AG09319 (cell line): Measurements from ENCODE around the gene CCR8.

Experiments
- DNase-seq: peaks from one replicate; pipeline ENCODE4 v3.0.0-alpha.2; 2010; ENCODE audit warnings: low read depth; ENCODE audit errors: extremely low read depth
- TF ChIP-seq, protein P1 (sequence below): IDR thresholded peaks from 2 replicates; pipeline ENCODE4 v1.5.1; 2011; ENCODE audit warnings: low read depth, mild to moderate bottlenecking, inconsistent platforms, low read length, moderate library complexity

CCR8 gene, protein sequence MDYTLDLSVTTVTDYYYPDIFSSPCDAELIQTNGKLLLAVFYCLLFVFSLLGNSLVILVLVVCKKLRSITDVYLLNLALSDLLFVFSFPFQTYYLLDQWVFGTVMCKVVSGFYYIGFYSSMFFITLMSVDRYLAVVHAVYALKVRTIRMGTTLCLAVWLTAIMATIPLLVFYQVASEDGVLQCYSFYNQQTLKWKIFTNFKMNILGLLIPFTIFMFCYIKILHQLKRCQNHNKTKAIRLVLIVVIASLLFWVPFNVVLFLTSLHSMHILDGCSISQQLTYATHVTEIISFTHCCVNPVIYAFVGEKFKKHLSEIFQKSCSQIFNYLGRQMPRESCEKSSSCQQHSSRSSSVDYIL

DNA sequence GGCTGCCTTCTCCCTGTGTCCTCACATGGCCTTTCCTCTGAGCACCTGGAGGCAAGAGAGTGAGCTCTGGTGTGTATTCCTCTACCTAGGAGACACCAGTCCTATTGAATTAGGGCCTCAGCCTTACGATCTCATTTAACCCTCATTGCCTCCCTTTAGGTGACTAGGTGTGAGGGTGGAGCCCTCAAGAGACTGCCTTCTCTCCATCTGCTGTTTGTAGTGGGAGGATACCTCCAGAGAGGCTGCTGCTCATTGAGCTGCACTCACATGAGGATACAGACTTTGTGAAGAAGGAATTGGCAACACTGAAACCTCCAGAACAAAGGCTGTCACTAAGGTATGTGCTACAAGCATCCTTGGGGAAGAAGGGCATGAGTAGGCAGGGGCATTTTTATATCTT, at the start of gene CCR8:
Gene CCR8, plus strand, starts transcription at position 217 of the 400 bp plus-strand sequence. CDS start 2,623 bp downstream, outside the sequence.
- TF ChIP-seq, protein P1, sequence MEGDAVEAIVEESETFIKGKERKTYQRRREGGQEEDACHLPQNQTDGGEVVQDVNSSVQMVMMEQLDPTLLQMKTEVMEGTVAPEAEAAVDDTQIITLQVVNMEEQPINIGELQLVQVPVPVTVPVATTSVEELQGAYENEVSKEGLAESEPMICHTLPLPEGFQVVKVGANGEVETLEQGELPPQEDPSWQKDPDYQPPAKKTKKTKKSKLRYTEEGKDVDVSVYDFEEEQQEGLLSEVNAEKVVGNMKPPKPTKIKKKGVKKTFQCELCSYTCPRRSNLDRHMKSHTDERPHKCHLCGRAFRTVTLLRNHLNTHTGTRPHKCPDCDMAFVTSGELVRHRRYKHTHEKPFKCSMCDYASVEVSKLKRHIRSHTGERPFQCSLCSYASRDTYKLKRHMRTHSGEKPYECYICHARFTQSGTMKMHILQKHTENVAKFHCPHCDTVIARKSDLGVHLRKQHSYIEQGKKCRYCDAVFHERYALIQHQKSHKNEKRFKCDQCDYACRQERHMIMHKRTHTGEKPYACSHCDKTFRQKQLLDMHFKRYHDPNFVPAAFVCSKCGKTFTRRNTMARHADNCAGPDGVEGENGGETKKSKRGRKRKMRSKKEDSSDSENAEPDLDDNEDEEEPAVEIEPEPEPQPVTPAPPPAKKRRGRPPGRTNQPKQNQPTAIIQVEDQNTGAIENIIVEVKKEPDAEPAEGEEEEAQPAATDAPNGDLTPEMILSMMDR = no peak
- DNase-seq = no peak

DNA sequence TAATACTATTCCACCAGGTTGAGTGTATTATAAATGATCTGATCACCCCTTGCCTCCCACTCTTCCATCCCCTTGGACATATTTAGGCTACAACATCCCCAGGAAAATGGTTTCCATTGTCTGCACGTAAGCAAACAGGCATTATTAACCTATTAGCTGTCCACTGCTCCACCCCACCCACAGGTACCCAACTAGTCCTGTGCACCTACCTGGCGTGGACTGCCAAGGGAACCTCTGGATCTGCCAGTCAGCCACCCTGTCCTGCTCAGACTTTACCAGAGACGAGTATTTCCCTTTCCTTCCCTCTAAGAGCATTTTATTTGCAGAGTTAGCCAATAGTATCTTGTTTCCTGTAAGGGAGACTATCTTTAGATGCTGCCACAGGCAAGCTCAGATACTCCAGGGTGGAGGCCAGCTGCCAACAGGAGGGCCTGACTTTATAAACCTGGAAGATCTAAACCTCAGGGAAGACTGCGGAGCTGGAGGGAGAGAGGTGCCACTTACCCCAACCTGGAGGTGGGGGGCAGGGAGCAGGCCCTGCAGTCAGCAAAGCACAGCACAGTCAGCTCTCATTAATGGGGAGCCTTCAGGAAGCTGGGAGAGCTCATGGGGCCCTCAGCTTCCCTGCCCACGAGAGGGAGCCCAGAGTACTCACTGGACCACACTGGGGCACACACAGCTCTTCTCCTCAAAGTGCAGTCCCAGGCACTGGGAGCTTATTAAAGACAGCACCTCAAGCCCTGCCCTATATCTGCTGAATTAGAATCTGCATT, 49.6 kb upstream of the CCR8 start, which contains the start of gene CX3CR1:
Gene CX3CR1, minus strand, starts transcription at position 292 of the 773 bp plus-strand sequence. CDS start 13,527 bp downstream, outside the sequence.
- no peak for DNase-seq
- TF ChIP-seq, protein P1 = no peak

DNA sequence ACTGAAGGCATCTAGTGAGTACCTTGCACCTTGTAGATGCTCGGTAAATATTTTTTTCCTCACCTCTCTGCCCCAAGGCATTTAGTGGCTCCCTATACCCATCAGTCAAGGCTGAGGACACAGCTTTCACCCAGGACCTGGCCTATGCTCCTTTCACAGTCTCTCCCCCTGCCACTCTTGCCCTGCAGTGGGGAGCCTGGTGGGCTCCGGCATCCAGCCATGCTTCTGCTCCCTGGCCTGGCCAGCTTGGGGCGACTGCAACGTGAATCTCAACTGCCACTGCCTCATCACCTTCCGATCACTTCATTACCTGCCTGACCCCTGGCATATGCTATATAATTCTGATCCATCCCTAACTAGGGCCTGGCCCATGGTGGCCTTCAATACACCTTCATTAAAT, 48.9 kb upstream of the CCR8 start:
- TF ChIP-seq, protein P1 = no peak
- DNase-seq = no peak

DNA sequence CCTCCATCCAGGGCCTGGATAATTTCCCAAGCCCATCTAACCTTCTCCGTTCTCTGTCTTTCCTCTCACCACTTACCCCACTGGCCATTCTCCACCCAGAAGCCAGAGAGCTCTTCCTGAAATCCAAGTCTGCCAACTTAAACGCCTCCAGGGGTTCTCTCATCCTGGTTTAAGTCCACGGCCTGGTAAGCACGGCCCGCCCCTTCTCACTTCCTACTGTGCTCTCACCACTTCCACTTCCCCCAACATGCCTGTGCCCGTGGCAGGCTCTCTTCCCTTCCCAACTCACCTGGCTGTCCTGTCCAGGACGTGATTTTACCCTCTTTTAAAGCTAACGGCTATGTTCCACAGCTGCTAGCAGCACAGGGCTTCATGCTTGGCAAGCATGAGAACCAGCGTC, 48.0 kb upstream of the CCR8 start:
- no peak for DNase-seq
- TF ChIP-seq, protein P1 = no peak

DNA sequence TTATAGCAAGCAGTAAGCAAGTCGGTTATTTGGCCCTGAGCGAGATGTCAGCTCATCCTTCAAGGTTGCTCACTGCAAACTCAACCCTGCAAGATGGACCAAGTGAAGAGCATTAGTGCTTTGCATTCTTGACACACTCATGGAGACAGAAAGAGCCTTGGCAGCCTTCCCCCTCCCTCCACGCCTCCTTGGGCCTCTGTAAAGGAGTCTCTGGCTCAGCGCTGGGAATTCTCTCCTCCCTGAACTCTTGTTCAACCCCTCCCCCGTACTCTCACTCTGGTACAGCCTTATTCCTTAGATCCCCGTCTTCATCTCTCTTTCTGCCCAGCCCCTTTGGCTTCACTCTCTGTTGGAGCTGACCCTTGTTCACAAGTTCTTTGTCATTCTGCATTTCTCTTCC, 47.5 kb upstream of the CCR8 start:
- no peak for DNase-seq
- TF ChIP-seq, protein P1 = no peak

DNA sequence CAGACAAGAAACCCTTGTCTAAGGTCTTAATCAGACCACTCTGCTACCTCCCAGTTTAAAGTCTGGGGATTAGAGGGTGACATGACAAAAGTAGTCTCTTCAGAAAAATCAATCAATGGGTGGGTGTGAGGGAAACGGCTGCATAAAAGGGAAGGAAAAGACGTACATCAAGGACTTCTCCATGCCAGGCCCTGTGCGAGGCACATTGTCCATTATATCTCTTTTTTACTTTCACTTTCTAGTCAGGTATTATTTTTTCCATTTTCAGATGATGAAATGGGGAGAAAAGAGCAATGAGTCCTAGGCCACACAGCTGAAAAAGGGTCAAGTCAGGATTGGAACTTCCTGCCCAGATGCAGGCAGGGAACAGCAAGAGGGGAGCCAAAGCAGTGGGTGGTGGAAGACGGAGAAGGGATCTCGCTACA, 45.0 kb upstream of the CCR8 start:
- DNase-seq = no peak
- TF ChIP-seq, protein P1 = no peak

DNA sequence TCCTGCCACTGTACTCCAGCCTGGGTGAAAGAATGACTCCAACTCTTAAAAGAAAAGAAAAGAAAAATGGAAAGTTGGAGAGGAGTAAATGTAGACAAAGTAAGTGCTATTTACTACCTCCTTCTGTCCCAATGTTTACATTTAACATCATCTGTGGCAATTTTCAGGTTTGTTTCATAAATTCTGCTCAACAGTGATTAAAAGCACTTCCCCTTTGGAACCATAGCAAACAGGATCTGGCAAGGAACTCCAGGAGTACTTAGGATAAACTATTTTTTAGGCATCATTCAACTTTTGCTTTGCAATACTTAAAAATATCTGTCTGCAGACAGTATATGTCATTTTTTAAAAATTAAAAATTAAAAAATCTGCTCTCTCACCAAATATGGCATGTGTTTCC, 44.2 kb upstream of the CCR8 start:
- no peak for DNase-seq
- TF ChIP-seq, protein P1 = no peak
